ENCODE results near the gene TPRG1L.
A peak's percentile ranks its signal among the peaks of the same experiment; 100 is the strongest.
"Not testable (repeated sequence)": the region's sequence is repeated elsewhere in the genome, so short reads cannot be mapped to it uniquely, and the experiment has no call there.

Gene TPRG1L

DNA sequence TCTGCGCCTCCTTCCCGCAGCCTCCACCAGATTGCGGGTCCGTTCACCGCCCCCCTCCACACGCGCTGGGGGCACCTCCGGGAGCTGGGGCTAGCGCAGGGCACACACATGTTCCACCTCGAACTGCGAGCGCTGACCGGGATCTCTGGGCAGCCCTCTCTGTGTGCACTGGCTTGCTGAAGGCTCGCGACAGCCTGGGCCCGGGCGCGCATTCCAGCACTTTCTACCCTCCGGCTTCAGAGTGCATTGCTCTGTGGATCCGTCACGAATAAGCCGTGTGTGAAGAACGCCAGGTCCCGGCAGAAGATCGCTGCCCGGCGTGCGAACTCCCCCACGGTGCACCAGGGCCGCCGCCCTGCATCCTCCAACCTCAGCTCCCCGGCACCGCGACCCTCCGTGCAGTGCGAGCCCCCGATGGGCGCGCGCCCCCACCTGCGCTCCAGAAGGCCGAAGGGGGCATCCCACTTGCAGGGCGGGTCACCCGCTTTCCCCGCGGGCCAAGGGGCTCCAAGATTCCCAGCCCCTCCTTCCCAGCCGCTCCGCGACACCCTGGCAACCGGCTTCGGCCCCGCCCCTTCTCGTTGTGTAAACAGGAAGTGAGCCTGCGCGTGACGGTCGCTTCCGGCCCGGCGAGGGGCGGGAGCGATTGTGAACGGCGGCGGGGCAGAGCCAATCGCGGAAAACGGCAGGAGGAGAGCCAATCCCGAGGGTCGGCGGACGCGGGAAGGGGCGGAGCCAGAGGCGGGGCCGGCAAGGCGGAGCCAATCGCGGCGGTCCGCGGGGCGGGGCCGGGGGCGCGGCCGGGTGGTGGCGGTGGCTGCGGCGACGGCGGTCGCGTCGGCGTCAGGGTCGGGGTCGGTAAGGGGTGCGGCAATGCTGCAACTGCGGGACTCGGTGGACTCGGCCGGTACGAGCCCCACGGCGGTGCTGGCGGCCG lies at the start of gene TPRG1L:
TPRG1L (plus strand) TSS at position 816 of the 937 bp plus-strand sequence; CDS start at position 874, 58 bp downstream.
- peak; percentile 99 for DNase-seq

DNA sequence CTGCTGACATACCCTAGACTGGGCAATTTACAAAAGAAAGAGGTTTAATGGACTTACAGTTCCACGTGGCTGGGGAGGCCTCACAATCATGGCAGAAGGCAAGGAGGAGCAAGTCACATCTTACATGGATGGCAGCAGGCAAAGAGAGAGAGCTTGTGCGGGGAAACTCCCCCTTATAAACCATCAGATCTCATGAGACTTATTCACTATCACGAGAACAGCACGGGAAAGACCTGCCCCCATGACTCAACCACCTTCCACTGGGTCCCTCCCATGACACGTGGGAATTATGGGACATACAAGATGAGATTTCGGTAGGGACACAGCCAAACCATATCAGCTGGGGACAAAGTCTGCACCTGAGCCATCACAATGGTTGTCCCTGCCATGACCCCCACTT lies 49.3 kb upstream of the TPRG1L start:
- not testable (repeated sequence) for DNase-seq

DNA sequence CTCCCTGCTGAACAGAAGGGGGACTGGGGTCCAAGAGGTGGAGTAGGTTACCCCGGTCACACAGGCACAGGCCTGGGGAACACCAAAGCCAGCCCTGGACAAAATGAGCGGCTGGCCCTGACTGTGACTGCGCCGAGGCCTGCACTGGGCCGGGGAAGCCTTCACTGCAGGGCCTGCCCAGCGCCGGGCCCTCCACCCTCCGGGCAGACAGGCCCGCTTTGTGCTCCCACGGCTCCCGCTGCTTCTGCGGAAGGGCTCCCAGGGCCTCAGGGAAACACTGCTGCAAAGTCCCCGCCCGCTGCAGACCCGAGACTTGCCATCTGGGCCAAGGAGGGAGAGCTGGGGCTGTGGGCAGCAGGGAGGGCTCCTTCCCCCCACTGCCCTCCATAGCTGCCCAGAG lies 48.8 kb upstream of the TPRG1L start:
- no peak for DNase-seq

DNA sequence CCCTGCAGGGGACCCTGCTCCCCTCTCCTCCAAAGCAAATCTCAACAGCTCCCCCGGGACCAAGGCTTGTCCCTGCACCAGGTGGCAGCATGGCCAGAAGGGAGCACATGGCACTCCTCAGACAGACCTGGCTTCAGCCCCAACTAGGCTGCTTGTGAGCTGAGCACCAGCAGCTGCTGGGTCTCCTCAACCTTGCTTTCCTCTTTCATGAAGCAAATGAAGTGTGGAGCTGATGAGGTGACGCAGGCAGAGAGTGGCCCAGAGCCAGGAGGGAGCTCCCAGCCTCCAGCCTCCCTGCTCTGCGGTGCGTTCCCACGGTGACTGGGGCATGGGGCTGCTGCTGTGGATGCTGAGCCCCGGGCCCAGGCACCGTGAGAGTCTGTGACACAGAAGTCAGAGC lies 47.5 kb upstream of the TPRG1L start:
- DNase-seq: peak; percentile 75

DNA sequence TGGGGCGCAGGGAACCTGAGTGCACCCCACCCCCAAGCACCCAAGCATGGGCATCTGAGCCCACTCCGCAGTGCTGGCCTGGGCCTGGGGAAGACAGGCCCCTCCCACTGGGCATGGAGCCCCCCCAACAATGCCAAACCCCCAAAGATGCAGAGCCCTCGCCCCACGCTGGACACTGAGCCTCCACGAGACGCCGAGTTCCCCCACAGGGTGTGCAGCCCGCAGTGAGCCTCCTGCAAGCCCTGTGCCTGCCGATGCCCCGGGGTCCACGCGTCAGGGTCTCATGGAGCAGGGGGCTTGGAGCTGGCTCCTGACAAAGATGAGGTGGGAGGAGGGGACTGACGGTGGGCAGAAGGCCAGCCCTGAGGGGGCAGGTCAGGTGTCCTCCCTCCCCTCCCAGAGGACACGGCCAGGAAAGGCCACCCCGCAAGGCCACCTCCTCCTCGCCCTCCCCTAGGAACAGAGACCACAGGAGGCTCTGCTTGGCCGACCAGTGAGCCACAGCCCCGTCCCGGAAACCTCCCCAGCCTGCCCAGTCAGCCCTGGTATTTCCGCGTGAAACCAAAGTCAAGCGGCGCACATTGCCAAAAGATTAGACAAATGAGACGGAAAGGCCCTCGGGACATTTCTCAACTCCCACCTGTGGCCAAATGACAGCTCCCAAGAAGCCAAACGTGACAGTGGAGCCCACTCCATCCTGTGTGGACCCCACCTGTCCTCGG lies 46.9 kb upstream of the TPRG1L start:
- no peak for DNase-seq

DNA sequence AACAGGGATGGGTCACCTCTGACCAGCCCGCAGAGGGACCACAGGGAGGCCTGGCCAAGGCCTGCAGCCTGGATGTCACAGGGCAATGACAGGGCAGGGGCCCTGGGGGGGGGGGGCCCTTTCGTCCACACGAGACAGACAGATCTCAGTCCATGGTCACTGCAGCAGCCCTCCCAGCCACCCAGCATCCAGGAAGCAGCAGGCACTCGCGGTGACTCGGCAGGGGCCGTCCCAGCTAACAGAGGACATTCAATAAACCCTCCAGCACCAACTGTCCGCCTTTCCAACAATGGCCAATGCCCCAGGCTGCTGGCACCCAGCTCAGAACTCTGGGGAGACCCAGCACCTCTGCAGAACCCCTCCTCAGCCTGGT lies 46.4 kb upstream of the TPRG1L start:
- DNase-seq: no peak

DNA sequence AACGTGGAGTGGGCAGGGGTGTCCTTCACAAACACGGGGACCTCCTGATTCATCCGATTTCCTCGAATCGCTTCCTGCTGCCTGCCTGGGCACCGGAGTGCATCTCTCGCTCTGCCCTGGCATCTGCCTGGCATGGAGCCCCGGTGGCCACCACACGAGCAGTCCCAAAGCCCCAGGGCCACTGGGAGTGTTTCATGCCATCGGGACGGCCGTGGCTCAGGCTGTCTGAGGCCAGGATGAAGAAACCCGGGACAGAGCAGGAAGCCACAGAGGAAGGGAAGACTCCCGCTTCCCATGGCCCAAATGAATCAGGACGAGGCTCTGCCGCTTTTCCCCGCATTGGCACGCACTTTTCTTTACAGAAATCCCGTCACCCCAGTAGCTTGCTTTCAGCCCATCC lies 45.9 kb upstream of the TPRG1L start:
- no peak for DNase-seq

DNA sequence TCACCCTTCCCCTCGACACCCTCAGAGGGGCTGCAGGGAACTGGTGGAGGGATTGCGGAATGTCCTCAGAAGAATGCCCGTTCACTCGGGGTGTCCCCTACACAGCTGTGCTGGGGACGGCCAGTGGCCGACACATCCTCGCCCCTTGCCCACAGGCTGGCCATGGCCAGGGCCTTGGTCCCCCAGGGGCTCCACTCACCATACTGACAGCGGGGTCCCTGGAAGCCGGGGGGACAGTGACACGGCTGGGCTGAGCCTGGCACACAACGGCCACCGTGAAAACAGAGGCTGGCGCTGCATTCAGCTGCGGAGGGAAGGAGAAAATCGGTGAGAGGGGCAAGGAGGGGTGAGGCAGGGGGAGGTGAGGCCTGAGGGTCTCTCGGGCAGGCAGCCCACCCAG lies 45.2 kb upstream of the TPRG1L start:
- DNase-seq: no peak

DNA sequence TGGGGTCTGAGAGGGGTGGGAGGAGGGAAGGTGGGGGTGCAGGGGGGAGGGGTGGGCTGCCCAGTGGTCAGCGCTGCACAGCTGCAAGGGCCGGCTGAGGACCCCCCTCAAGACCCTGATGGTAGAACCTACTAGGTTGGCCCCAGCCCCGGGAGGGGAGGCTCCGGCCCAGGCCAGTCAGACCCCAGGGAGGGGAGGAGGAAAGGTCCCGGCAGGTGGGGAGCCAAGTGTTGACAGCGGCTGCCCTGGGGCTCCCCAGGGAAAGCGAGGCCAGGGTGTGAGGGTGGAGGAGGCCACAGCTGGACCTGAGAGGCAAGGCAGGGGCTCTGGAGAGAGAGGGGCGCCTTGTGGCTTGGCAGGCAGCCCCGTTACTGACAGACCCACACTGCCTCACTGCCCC lies 44.6 kb upstream of the TPRG1L start:
- DNase-seq: no peak

DNA sequence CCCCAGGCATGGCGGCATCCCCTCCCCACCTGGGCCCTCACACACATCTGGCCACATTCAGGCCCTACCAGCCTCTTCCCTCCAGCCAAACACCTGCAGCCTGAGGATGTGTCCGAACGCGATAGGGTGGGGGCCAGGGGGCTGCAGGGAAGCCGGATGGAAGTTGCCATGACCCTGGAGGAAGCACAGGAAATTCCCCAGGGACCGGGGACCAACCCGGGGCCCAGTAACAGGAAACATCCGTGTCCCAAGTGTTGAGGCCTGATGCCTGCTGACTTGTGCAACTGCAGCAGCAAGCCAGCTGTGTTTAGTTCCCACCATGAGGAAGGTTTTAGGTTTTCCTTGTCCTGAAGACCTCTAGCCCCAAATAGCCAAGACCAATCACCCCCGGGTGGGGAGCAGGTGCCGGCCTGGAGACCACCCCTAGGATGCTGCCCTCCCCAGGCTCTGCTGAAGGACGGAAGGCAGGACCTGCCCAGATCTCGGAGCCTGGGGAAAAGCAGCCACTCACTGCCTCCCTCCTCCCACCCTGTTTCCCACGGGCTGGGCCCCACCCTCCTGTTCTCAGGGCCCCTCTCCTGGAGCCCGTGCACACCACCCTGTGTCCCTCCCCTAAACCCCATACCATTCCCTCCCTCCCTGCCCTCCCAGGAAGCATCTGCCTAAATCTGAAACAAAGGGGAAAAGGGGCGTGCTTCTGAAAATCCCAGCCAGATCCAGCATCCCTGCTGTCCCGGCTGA lies 43.3 kb upstream of the TPRG1L start:
- no peak for DNase-seq

DNA sequence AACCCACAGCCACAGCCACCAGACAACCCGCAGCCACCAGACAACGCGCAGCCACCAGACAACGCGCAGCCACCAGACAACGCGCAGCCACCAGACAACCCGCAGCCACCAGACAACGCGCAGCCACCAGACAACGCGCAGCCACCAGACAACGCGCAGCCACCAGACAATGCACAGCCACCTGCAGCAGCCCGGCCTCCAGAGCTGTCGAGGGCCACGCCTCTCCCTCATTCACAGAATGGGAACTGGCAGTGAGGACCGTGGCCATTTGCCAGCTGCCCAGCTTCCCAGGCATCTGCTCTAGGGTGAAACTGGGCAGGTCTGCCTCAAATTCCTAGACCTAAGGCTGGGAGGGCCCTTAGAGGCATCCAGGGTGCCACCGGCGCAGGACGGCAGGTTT lies 41.1 kb upstream of the TPRG1L start:
- not testable (repeated sequence) for DNase-seq

DNA sequence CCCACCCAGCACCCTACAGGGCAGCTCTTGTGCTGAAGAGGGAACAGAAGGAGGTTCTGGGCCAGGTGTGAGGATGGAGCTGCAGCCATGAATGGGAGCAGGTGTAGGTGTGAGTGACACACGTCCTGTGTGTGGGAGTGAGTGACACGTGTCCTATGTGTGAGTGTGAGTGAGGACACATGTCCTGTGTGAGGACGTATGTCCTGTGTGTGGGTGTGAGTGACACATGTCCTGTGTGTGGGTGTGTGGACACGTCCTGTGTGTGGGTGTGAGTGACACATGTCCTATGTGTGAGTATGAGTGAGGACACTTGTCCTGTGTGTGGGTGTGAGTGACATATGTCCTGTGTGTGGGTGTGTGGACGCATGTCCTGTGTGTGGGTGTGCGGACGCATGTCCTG lies 39.9 kb upstream of the TPRG1L start:
- DNase-seq: no peak

DNA sequence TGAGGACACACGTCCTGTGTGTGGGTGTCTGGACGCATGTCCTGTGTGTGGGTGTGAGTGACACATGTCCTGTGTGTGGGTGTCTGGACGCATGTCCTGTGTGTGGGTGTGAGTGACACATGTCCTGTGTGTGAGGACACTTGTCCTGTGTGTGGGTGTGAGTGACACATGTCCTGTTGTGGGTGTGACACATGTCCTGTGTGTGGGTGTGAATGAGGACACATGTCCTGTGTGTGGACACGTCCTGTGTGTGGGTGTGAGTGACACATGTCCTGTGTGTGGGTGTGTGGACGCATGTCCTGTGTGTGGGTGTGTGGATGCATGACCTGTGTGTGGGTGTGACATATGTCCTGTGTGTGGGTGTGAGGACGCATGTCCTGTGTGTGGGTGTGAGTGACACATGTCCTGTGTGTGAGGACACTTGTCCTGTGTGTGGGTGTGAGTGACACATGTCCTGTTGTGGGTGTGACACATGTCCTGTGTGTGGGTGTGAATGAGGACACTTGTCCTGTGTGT lies 39.4 kb upstream of the TPRG1L start:
- not testable (repeated sequence) for DNase-seq

DNA sequence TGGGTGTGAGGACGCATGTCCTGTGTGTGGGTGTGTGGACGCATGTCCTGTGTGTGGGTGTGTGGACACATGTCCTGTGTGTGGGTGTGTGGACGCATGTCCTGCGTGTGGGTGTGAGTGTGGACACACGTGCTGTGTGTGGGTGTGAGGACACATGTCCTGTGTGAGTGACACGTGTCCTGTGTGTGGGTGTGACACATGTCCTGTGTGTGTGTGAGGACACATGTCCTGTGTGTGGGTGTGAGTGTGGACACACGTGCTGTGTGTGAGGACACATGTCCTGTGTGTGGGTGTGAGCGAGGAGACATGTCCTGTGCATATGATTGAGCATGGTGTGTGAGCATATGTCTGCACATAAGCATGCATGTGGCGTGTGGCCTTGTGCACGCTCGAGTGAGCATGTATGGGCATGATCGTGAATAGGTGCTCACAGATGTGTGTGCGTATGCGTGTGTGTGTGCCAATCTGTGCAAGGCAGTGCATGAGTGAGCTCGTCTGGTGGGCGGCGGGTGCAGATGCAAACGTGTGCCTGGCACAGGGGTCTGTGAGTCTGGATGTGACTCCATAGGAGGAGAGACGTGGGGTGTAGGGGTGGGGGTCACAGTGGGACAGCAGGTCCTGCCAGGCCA lies 38.8 kb upstream of the TPRG1L start:
- no peak for DNase-seq

DNA sequence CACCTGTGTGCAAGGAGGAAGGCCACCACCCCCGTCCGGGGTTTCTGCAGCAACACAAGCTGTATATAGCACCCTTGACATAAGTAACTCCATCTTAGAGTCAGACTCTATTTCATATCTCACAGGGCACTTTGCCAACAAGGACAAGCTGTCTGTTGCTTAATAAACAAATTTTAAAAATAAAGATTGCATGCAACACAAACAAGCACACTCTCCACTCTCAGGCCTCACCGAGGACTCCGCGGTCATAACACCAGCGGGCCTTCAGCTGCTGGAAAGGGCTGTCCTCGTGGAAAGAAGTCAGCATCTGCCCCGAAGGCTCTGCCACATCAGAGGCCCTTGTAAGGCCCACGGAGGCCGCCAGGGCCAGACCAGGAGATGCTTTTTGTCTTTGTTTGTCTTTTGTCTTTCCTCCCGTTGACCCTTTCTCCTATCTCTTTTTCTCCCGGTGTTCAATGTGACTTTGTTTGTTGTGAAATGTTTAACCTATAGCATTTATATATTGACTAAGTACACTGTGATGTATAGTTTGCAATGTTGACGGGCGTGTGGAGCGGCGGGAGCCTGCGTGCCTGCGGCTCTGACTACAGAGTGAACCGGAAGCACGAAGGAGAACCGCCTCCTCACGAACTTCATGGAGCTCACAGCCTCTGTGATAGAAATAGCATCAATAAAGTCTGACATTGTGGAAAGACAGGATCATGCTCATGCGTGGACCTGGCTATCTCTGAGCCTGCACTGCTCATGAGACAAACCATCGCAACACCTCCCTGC lies 37.6 kb upstream of the TPRG1L start:
- DNase-seq: no peak

DNA sequence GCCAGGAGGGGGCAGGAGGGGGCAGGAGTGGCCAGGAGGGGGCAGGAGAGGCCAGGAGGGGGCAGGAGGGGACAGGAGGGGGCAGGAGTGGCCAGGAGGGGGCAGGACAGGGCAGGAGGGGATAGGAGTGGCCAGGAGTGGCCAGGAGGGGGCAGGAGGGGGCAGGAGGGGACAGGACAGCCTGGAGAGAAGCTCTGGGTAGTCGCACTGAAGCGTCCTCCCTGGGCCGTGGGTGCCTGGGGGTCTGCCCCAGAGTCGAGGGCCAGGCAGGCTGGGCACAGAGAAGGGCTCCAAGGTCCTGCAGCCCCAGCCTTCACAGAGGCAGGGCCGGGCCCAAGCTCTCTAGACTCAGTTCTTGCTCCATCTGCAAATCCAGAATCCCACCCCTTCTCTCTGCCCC lies 36.4 kb upstream of the TPRG1L start:
- DNase-seq: no peak

DNA sequence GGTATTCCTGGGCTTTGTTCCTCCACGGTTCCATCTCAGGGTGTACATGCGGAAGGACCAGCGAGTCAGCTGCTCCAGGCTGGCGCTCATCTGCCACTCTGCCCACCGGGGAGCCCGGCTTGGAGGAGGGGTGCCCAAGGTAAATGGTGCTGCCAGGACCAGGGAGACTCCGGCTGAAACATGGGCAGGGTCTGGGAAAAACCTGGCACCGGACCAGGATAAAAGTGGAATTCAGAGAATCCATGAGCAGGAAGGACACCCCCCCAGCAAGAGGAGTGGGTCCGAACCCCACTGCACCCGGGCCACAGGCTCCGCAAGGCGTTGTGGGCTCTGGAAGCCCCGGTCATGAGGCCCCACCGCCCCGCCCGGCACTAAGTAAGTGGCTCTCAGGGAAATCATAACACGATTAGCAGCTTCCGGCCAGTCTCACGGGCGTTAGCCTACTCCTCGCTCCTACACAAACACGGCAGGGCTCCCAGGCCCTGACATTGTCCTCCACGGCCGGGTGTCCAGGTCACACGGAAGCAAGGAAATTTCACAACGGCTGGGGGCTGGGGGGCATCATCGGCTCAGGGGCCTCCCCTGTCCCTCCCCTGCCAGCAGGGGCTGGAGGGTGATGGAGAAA lies 34.6 kb upstream of the TPRG1L start:
- DNase-seq: no peak

DNA sequence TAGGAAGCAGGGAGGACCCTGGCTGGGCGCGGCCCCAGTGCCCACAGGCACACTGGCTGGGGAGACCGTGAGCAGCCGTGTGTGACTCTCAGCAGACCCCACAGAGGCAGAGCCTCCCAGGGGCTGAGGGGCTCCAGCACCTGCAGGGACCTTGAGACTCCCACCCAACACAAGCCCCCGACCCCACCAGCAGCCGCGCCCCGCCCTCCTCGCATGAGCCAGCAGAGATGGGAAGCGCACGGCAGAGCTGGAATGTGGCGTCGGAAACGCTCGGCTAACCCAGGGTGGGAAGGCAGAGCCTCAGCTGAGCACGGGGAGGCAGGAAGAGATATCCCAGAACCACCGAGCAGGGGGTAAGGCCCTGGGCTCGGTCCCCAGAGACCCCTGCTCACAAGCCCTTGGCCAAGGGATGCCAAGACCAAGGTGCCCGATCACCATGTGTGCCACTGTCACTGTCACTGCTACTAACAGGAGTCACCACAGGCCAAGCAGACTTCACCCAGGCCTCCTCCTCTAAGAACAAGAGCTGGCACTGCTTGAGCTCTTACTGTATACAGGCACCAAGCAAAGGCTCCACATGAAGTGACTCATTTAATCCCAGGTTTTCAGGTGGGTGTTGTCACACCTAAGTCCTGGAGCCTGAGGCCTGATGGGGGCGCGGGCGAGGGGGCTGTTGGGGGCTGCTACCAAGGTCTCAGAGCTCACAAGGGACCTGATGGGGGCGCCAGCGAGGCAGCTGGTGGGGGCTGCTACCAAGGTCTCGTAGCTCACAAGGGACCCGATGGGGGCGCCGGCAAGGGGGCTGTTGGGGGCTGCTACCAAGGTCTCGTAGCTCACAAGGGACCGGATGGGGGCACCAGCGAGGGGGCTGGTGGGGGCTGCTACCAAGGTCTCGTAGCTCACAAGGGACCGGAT lies 33.6 kb upstream of the TPRG1L start:
- no peak for DNase-seq

DNA sequence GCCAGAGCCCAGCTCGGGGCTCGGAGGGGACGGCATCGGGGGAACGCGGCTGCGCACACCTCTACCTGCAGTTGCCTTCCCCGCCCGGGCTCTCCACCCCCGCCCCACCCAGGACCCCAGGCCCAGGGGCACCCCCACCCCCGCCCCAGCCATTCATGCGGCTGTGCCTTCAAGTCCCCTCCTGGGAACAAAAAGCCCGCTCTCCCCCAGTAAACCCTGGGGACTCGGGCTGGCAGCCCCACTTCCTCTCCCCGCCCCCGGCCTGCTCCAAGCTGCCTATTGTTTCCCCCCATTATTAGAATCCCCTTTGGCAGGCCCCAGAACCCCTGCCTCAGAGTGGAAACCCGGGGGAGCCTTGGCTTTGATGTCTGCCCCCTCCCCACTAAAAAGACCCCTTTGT lies 31.5 kb upstream of the TPRG1L start:
- DNase-seq: no peak

DNA sequence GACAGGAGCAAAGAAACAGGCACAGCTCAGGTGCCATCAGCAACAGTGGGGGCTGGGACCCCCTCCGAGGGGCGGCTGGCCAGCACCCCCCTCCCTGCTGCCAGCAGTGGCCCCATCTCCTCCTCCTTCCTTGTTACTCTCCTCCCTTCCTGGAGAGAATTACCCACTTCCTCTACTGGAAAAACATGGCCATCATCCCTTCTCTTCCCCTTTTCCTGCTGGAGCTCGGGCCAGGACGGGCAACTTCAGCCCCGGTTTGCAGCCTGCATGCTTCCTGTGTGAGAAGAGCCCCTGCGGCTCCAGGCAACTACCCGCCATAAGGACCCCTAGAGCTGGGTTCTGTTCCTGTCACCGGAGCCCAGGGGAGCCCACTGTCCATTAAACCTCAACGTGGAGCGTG lies 31.1 kb upstream of the TPRG1L start:
- no peak for DNase-seq

Data from right forelimb (tissue), 1 donor.